Suppressor macrophage (primary cell): ENCODE measurements around the gene COMMD8.

Source experiments
- DNase-seq, 4 experiments: peaks; one replicate each; pipeline ENCODE4 v3.0.0-alpha.2; 2020 to 2022

The COMMD8 gene

DNA sequence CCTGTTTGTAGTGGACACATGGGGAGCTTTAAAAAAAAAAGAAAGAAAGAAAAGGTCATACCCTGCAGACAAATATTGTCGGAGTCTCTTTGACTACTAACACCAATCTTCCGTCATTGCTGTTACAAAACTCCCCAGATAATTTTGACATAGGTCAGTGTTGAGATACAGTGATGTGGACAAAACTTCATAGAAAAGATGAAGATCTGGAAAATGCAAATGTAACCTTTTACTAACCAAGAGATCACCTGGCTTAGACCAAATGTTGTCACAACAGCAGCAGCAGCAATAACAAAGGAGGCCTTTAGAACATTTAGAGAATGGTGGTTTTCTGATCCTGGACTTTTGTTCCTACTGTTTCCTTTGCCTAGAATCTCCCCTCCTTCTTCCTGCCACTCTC lies 8.1 kb upstream of the COMMD8 start:
- no peak for DNase-seq

DNA sequence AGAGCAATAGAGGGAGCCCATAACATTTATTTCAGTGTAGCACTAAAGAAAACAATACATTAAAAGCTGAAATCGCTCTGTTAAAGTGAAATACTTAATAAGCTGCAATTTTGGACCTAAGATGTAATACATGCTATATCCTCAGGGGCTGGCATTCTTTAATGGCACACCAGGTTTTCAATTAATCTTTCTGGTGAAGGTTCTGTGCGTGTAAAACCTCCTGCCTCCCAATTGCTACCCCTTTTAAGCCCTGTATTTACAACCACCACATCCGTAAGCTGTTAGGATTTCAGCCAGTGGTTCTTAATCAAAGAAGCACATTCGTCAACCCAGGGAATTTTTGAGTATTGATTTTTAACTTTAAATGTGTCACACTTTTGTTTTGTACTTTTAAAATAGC lies 7.6 kb upstream of the COMMD8 start:
- DNase-seq, result no peak

DNA sequence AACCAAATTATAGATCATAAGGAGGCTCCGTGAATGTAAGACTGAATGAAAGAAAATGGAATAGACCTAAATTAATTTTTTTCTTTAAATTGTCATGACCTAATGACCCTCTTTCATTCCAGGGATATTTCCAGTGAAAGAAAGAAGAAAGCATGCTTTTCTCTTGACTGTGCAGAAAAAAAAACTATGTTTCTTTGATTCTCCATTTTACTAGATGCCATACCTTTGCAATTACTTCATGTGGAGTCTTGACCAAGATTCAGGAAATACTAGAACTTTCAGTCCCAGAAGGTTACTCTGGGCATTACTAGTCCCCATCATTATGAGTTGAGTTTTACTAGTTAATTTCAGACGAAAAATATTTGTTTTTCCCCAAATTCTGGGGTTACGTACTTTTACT lies 6.4 kb upstream of the COMMD8 start:
- no peak for DNase-seq

DNA sequence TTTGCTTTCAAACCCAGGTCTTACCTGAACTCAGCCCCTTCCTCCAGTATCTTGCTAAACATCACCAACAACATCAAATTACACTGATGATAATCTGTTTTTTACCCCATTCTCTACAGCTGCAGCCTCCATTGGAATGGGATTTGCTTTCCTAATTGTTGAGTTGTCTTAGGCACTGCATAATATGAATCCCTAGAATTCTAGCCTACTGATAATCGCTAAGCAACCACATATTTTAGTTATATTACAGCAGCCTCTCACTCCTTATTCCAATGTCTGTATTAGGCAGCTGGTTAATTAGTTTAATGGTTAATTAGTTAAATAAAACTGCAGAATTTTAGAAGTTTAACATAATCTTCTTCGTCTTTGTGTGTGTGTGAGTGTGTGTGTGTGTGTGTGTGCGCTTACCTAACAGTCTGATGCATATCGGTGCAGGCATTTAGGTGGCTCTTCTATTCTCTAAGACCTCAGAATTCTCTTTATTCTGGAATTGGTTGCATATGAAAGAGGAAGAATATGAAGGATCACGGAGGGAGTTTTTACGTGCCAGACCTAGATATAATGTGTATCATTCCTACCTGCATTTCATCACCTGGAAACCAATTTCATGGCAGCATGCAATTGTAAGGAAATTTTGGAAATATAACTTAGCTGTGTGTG lies 5.3 kb upstream of the COMMD8 start:
- DNase-seq, result no peak

DNA sequence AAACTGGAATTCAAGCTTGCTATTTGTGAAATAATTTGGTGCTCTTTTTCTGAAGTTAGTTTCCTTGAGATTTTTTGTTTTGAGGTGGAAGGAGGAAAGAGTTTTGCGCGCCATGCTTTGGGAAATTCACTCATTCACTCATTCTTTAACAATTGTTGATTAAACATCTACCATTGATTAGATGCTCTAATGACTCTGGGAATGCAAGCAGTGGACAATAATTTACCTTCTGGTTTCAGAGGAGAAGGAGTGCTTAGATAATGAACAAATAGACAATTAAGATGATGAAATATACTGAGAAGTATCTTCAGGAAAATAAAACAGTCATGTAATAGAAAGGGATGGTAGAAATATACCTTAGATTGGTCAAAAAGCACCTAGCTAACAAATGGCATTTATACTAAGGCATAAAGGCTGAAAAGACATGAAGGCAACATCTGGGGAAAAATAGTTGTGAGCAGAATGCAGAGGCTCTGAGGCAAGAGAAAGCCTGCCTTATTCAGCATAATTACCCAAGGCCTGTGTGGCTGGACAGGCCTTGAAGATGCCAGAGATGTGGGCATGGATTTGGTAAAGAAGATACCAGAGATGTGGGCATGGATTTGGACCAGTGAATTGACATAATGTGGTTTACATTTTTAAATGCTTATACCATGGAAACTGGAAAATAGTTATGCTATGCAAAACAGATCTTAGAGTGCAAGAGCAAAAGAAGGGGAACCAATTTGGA lies 2.7 kb upstream of the COMMD8 start:
- DNase-seq, result no peak

DNA sequence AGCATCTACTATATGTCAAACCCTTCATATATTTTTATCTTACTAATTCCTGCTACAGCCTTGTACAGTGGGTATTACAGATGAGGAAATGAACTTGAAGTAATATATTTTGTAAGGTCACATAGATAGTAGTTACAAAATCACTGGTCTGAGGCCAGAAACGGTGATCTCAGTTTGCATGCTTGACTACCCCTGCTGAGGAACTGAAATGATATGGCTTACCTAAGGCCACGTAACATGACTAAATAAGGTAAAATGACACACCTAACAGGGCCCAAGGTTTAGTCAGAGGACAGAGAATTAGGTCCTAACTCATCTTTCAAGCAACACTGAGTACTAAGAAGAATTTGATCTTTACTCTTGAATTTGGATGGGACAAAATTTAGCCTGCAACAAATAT lies 1.5 kb upstream of the COMMD8 start:
- DNase-seq, result peak in 1 of 4 experiments; percentile 28

DNA sequence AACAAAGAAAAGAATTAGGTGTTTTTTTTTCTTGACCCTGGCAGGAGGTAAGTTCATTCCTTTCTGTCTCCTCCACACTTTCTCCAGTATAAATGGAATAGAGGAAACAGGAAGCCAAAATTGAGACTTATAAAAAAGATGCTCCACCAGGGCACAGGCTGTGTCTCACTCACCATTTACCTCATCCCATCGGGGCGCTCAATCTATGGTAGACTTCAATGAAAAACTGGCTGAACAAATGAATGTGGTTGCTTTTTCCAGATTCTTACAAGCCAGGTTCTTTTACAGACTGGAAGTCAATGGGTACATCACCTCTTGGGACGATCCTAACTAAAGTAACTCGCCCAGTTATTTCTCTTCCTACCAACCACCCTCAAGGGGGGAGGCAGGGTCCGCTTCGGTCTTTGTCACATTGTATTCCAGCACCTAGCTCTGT lies 685 bp downstream of the COMMD8 start:
- peak in 2 of 4 experiments; percentile 7 to 18 for DNase-seq

DNA sequence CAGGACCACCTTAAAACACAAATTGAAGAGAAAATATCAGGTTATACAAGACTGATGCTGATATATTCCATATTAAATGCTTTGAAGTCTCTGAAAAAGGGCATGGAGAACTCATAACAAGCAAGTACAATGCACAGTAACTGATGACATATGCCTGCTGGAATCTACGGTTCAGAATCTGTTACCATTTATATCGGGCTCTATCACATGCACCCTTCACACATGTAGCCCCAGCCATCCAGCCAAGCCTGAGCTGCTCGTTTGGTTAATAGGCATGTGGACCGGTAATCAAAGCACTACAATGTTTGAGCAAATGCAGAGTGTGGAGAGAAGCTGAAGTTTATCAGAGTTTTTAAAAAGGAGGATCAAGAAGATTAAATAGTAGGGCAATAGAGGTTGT lies 11.8 kb downstream of the COMMD8 start:
- DNase-seq, result no peak

DNA sequence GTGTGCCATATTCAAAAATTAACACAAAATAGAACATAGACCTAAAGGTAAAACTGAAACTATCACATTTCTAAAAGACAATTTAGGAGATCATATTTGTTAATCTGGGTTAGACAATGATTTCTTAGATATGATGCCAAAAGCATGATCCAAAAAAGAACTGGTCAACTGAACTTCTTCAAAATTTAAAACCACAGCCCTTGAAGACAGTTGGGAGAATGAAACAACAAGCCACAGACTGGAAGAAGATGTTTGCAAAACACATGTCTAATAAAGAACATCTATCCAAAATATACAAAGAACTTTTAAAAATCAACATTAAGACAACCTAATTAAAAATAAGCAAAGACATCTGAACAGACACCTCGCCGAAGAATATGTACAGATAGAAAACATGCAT lies 19.5 kb downstream of the COMMD8 start:
- DNase-seq, result peak in 2 of 4 experiments; percentile 13 to 29

DNA sequence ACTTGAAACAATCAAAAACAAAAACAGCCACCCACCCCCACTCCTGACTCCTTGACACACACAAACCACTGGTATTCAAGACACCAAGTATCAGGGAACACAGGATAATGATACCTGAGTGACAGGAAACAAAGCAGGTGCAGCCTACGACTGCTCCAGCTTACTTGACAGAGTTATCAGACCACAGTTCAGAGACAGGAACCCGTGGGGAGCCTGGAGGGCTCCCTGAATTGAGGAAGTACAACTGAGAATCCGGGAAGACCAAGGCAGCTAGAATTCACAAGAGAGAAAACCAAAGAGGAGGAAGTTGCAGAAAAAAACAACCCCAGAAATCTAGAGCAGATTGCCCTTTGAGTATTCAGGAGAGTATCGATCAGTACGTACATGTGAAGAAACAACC lies 20.5 kb downstream of the COMMD8 start:
- DNase-seq, result peak; percentile 67 to 85 (median 82)

DNA sequence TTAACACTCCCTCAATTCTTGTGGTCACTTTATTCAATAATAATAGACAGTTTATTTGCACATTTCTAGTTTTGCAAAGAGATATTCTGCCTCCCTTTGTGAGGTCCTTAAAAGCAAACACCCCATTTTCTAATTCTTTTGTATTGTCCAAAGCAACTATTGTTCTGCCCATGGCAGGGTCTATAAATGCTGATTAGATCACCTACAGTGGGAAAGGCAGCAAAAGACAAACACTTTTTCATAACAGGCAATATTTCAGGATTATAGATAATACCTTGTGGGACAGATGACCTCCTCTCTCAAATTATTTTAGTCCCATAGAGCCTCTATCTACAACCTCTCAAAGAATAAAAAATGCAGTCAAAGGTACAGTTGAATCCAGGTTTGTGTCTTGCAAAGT lies 28.6 kb downstream of the COMMD8 start:
- no peak for DNase-seq

DNA sequence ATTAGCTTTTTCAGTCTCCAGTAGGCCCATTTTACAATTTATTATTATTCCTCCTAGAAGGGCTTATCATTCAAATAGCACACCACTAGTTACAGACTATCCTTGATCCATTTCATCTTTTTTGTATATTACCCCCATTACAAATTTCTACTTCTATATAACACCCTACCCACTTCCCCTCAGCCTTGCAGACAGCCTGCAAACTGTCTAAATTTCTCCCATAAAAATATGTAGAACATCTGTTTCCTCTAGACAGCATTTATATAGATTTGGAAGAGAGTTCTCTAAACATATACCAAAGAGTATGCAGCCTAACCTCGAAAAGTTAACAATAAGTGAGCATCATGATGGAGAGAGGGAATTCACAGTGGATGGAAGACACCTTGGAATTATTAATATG lies 30.8 kb downstream of the COMMD8 start:
- DNase-seq, result no peak

DNA sequence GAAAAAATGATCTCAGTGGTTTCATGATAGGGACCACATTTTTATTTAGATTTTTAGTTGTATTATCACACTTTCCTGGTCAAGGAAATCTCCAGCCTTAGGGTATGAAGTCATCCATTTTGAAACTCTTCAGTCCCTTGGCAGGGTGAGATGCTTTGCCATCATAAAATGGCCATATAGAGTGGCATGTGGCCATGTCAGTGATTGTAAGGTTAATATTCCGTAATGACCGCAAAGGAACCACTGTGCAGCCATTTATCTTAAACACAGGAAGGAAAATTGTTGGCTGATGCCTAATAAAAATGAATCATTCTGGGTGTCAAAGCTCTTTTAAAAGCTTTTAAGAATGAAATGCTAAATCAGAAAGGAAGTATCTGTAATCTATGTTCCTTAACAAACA lies 35.6 kb downstream of the COMMD8 start:
- no peak for DNase-seq

DNA sequence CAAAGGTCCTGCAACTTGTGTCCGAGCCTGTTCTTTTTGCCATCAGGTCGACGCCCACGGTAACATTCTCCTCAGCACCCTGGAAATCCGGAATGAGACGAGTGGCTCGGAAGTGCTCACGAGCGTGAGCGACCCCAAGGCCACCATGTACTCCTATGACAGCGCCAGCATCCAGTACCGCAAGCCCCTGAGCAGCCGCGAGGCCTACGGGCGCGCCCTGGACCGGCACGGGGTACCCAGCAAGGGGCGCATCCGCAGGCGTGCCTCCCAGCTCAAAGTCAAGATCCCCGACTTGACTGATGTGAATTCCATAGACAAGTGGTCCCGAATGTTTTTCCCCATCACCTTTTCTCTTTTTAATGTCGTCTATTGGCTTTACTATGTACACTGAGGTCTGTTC lies 37.9 kb downstream of the COMMD8 start:
- no peak for DNase-seq

DNA sequence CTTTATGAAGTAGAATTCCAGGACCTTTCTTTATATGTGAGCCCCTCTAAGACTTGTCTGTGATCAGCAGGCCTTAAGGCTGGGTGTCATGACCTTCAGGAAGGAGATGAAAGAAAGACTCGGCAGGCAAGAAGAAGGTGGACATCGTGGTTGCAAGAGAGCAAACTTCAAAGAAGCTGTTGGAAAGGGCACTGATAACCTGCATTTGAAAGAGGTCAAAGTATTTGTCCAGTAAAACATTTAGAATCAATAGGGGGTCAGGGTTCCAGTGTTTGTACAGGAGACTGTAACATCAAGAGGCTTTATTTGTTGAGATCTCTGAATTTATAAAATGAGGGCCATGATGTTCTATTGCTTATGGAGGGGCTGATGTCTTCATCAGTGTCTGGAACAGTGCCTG lies 44.2 kb downstream of the COMMD8 start:
- no peak for DNase-seq

DNA sequence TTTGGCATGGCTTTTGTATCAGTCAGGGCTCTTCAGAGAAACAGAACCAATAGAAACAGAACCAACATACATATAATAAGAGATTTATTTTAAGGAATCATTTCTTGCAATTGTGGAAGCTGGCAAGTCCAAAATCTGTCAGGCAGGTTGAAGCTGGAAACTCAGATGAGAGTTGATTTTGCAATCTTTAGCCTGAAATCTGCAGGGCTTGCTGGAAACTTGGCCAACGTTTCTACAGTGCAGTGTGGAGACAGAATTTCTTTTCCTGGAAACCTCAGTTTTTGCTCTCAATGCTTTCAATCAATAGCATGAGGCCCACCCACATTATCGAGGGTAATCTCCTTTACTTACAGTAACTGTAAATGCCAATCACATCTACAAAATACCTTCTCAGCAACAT lies 45.4 kb downstream of the COMMD8 start:
- DNase-seq, result no peak

DNA sequence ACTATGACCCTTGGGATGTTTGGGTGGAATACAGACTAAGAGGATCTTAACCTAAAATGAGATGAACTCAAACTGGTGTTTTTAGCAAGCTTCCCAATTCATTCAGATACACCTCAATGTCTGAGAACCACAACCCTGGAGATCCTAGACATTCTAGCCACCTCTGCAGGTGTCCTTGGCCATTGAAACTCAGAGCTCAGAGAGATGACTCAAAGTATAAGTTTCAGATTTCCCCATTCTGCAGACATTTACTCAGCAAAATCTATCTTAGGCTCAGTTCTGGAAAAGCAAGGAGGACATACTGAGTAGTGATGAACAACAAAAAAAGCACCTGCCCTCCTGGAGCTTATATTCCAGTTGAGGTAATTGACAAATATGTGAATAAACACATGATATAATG lies 47.8 kb downstream of the COMMD8 start:
- no peak for DNase-seq

DNA sequence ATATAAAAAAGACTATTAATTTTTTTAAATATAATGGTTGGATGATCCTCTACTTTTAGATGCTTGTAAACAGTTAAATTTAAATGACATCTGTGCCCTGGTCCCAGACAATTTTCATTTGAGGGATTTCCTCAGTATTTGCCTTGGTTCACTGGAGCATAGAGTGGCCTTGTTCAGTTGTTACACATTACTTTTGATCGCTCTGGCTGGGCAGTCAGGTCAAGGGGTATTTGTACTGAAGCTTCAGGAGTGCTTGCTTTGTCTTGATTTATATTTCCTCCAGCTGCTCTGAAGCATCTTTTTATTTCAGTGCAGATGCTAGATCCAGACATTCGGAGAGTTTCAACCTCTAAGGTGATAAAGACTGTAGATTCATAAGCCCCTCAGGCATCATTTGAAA lies 50.0 kb downstream of the COMMD8 start:
- DNase-seq, result no peak

DNA sequence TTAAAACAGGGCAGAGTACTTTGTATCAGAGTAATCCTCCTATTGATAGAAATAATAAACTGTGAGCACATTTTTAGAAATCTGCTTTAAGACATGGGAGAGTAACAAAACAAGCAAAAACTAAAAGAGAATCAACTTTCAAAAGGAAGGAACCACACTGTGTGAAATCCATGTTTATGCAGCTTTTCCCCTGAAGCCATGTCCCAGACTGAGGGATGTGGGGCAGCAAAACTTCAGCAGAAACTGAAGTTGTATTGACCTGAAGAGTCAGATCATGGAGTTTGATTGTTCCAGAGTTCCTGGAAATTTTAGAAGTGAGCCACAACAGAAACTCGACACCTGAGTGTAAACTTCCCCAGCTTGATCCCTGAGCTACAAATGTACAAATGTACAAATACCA lies 53.2 kb downstream of the COMMD8 start:
- DNase-seq, result no peak

DNA sequence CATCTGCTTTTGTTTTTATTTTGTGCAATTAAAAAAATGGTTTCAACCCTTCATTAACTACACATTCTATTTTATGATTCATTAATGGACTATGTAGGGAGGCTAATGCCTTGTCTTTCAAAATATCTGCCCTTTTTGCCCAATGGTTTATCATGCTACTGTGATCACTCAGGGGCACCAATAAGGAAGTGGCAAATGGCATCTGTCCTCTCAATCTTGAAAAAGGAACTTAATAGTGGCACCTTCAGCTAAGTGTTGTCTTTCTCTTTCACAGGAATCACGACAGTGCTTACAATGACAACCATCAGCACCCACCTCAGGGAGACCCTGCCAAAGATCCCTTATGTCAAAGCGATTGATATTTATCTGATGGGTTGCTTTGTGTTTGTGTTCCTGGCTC lies 57.1 kb downstream of the COMMD8 start:
- DNase-seq, result peak in 2 of 4 experiments; percentile 1 to 20
